NCI-H526 (cell line): Measurements from ENCODE around the gene PLSCR5.

Experiments used
- DNase-seq, 2 experiments: peaks; one replicate each; lab custom pipeline; 2025; lab: John Stamatoyannopoulos, UW

PLSCR5 gene

DNA sequence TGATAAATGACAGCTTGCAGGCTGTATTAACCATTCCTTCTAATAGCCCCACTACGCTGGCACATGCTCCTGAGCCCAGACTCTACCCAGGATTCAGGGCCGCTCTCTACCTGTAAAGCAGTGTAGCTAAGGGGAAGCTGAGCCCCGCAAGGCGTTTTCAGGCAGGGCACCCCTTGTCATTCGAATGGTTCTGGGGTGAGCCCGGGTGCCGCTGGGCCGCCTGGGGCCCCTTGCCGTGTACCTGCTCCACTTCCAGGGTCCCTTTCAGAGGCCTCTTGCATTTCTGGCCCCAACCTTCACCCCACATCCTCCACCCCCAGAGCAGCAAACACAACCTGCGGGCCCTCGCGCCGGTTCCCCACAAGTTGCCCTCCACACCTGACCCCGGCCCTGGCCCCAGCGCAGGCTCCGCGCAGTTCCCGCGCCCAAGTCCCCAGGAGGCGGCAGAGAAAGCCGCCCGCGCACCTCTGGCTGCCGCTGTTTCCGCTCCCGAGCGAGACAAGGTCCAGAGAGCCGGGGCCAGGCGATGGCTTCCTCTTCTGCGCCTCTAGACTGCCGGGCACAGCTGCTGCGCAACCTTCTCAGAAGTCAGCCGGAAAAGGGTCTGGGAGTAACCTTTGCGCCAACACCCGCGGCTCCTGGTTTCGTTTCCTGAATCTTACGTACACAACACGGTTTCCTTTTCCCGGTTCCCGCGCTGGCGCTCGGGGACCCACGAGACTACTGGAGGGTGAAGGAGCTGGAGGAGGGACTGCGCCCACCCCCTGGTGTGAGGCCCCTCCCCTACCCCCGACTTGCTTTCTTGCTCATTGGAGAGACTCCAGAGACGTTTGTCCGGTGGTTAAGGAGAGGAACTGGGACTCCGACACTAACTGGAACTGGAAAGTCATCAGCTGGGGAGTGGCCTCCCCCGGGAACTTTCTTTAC, 60.9 kb downstream of the PLSCR5 start, which contains the start of gene PLSCR1:
Gene PLSCR1 (minus strand): TSS at position 606 of the 927 bp plus-strand sequence. CDS start 8,055 bp downstream, outside the sequence.
- peak; percentile 93 to 95 for DNase-seq

DNA sequence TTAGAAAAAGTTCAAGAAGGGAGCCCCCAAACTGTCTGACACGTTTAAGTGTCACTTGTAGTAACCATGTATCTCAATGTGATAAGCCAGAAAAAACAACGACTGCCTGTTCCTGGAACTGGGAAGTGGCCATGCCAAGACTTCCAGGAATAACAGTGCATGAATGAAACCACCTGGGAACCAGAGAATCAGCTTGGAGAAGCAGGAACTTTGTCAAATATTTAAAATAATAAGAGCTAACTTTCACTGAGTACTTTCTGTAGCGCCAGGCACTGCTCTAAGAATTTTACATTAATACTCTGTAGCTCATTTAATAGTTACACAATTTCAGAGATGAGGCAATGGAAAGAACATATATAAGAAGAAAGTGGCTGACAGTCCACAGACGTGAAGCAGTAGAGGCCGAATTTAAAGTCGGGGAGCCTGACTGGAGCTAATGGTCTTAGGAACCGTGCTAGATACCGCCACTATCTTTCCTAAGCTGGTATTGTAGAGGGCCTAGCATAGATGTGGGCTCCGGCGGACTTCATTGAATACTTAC, 61.6 kb downstream of the PLSCR5 start:
- peak in 1 of 2 experiments; percentile 59 for DNase-seq

DNA sequence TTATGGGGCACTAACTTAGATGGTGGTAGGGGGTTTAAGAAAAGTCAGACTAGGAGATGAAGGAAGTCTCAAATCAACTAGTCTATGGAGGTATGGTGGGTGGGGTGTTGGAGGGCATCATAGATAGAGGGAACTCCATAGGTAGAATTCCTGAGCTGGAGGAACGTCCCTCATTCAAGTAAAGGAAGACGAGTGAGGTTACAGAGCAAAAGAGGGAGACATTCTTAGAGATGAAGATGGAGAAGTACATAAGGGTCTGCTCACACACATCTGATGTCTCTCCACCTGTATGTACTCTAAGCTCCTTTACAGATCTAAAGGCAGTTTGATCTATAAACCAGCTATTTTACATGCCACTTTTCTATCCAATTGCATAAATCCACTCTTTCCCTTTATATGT, 62.2 kb downstream of the PLSCR5 start:
- DNase-seq: peak in 1 of 2 experiments; percentile 42

DNA sequence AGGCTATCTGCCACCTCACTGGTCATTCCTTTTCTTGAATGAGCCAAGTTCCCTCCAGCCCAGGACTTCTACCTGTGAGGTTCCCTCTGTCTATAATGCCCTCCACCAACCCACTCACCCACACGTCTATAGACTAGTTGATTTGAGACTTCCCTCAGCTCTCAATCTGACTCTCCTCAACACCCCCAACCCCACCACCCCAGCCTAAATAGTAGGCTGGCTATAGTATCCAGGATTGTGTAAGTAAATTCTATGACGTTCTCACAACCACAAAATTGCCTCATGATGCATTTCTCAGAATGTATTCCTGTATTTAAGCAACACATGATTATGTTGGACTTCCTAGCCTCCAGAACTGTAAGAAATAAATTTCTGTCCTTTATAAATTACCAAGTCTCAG, 63.0 kb downstream of the PLSCR5 start:
- no peak for DNase-seq

DNA sequence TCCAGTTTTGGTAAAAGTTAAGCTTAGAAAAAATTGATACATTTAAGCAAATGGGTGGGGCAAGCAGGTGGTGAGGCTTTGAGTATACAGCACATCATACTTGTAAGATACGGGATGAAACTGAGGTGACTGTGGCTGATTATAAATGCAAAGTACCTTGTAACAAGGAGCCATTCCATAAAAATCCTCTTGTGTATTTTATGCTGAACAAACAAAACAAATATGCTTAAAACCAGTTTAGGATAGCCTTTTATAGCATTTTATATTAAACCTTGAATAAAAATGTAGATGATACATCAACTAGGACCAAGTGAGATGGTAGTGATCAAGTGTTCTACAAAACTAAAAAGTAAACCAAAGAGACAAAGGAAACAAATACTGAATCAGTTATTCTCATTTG, 64.2 kb downstream of the PLSCR5 start:
- peak in 1 of 2 experiments; percentile 19 for DNase-seq

DNA sequence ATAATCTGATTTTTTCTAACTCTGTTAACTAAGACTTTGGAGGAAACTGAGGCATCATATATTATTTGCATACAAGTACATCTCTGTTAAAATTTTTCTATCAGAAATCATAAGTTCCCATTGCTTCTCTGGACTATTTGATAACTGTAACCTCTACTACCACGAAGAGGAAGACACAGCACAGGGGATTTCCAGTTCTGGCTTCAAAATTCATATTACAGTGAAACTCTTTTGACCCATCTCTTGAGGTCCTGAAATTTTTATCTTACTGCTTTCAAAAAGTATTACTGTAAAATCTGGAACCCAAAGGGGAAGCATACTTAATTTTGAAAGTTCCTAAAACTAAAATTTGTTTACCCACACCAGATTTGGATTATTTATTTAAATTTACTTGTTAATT, 64.9 kb downstream of the PLSCR5 start:
- DNase-seq: no peak

DNA sequence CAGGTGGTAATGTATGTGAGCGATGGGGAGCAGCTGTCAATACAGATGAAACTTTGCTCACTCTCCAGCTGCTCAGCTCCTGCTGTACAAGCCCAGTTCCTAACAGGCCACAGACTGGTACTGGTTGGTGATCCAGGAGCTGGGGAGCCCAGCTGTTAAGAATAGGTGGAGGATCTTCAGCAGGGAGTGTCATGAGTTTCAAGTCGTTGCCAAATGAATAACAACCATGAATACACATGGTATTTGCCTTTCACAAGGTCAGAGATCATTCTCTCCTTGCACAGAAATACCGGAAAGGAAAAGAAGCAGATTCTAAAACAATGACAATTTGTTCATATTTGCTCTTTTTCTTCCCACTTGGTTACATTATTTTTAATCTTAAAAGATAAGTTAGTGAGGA, 65.8 kb downstream of the PLSCR5 start:
- no peak for DNase-seq

DNA sequence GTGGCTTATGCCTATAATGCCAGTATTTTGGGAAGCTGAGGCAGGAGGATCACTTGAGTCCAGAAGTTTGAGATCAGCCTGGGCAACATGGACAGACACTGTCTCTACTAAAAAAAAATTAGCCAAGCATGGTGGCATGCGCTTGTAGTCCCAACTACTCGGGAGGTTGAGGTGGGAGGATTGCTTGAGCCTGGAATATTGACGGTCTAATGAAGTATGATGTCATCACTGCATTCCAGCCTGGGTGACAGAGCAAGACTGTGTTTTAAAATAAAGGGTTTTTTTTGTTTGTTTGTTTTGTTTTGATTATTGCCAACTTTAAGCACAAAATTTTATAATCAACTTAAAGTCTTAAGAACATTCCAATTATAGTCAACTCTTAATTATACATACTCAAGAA, 67.5 kb downstream of the PLSCR5 start:
- DNase-seq: no peak

DNA sequence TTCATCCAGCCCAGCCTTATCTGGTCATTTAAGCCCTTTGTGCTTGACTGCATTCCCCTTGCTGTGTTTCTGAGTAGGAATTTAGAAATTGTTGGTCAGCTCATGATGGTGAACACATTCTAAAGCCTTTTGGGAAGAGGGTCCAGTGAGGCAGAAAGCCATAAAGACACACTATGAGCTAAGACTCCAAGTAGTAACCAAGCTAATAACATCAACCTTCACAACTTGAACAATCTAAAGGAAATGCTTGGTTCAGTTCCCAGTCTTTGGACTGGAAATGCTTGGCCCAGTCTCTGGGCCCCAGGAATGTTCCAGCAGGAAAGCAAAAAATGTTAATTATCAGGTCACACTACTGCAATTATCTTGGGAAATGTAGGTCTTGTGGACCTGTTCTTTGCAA, 68.5 kb downstream of the PLSCR5 start:
- no peak for DNase-seq
